22Rv1 (cell line): ENCODE data around the gene AJUBA.

Experiments used
- CTCF ChIP-seq: fragments of 450-650 bp; IDR thresholded peaks from 2 replicates; pipeline ENCODE4 v1.5.1; 2017; ENCODE audit warnings: mild to moderate bottlenecking
- ZFX ChIP-seq: fragments of 450-650 bp; IDR thresholded peaks from 2 replicates; pipeline ENCODE4 v1.6.1; 2017; ENCODE audit warnings: antibody characterized with exemption, borderline replicate concordance

GRCh38 chr14:22955702-22956569 lies 26.4 kb downstream of the AJUBA start:
- no peak for TF ChIP-seq CTCF
- no peak for TF ChIP-seq ZFX
